Measurements from ENCODE around the gene DOK5. TPM values are rescaled to one million over a fixed set of nuclear protein-coding genes. Genes with fewer than 3 reads are reported as not detected.

DOK5 gene
- total and polyA plus RNA-seq, 2 of the 8 experiments (the other 6 are each of a cell fraction or from before 2014, with no cell fraction given) = 8.9 to 15.0 TPM

- Histone ChIP-seq H2AK5ac (ENCODE audit: low read depth, low read length) (peak overlapping the region; percentile 26; the same call in 1 of the 2 replicates), H3K14ac (ENCODE audit: insufficient read length) (no peak overlapping the region), H4K20me1 (replicated peaks in 1 of 2; ENCODE audit: control insufficient read depth in 1 of 2, insufficient read depth in 2 of 2, low read length in 2 of 2) (no peaks in the 10 kb centered on the region), H2BK120ac (replicated peaks; ENCODE audit: low read depth, low read length) (no peak overlapping the region), H3K4me1 (replicated peaks in 1 of 4; ENCODE audit: control insufficient read depth in 3 of 4, insufficient read depth in 4 of 4, low read length in 3 of 4) (peaks cover 0 to 3% (median 3%) of the 10 kb centered on the region in 4 experiments; a peak in 4 of 7 replicates), H3K27me3 (replicated peaks in 1 of 4; ENCODE audit: control insufficient read depth in 3 of 4, extremely low read depth in 1 of 4, insufficient read depth in 3 of 4, low read length in 3 of 4) (no peaks in the 10 kb centered on the region), H3K4me2 (ENCODE audit: insufficient read depth in 1 of 2, low read depth in 2 of 2, low read length in 2 of 2) (no peak overlapping the region), H3K4me3 (ENCODE audit: extremely low read depth in 1 of 4, insufficient read depth in 2 of 4, low read depth in 3 of 4, low read length in 4 of 4) (no peak overlapping the region), H2BK15ac (ENCODE audit: low read length) (0 out of 2 replicates have a peak overlapping the region, but pooled peaks have one; percentile 74), H4K5ac (ENCODE audit: insufficient read length, low read depth, low read length) (no peak overlapping the region), H3K36me3 (ENCODE audit: control insufficient read depth in 2 of 4, insufficient read depth in 4 of 4, low read length in 3 of 4) (no peaks in the 10 kb centered on the region), H2BK20ac (ENCODE audit: low read length) (no peak overlapping the region), H3K79me2 (ENCODE audit: control insufficient read depth in 1 of 2, insufficient read depth in 2 of 2, low read length in 2 of 2) (no peaks in the 10 kb centered on the region), H4K8ac (ENCODE audit: extremely low read depth, insufficient read depth, low read length) (no peak overlapping the region), H2BK5ac (ENCODE audit: low read depth, low read length) (no peak overlapping the region; the same call in 1 of the 2 replicates), H3K18ac (ENCODE audit: extremely low read depth, low read length) (no peak overlapping the region), H3K27ac (ENCODE audit: low read depth, low read length) (no peak overlapping the region), H3K23me2 (ENCODE audit: low read depth, low read length) (no peaks in the 10 kb centered on the region), H4K91ac (replicated peaks; ENCODE audit: insufficient read length, low read length) (no peak overlapping the region), H2BK12ac (ENCODE audit: low read depth, low read length) (no peak overlapping the region), H2AFZ (ENCODE audit: low read length) (no peak overlapping the region), H3K56ac (replicated peaks; ENCODE audit: insufficient read length, low read depth, low read length) (no peak overlapping the region), H3K4ac (replicated peaks; ENCODE audit: insufficient read length, low read depth, low read length) (no peak overlapping the region), H3K9me3 (ENCODE audit: insufficient read depth in 2 of 2, low read depth in 1 of 2, low read length in 1 of 2) (no peaks in the 10 kb centered on the region; a peak in 1 of 4 replicates), H3K9ac (replicated peaks in 1 of 4; ENCODE audit: extremely low read depth in 1 of 4, low read depth in 3 of 4, low read length in 3 of 4) (no peak overlapping the region), H3K23ac (ENCODE audit: insufficient read length) (no peak overlapping the region), H3K79me1 (ENCODE audit: low read depth, low read length) (no peaks in the 10 kb centered on the region)
- TF ChIP-seq ZNF274 (IDR thresholded peaks at IDR 0.05; ENCODE audit: borderline replicate concordance, extremely low read depth, low read length) (no peak), SUZ12 (IDR thresholded peaks at IDR 0.05; ENCODE audit: low read length) (no peak), MAX (IDR thresholded peaks at IDR 0.05) (no peak), KDM4A (IDR thresholded peaks at IDR 0.05; ENCODE audit: low read depth, low read length, severe bottlenecking) (no peak), SRF (IDR thresholded peaks at IDR 0.05; ENCODE audit: low read depth, low read length) (no peak), JUN (IDR thresholded peaks at IDR 0.05; ENCODE audit: low read depth, low read length) (no peak), PHF8 (conservative IDR thresholded peaks at IDR 0.05; ENCODE audit: low read depth, low read length) (no peak), SAP30 (IDR thresholded peaks at IDR 0.05; ENCODE audit: insufficient read depth, insufficient replicate concordance, low read length) (no peak), TEAD4 (IDR thresholded peaks at IDR 0.05; ENCODE audit: low read depth, low read length) (no peak), SP4 (IDR thresholded peaks at IDR 0.05; ENCODE audit: low read length) (no peak), POU5F1 (IDR thresholded peaks at IDR 0.05; ENCODE audit: low read depth, low read length) (no peak)
- FAIRE-seq = no peak
- WGBS, 2 experiments (ENCODE audit: extremely low coverage in 1 of 2, insufficient coverage in 1 of 2, insufficient read length in 1 of 2, insufficient replicate concordance in 2 of 2, low coverage in 1 of 2, low lambda C conversion rate in 2 of 2, missing lambda C conversion rate in 1 of 2) = 92% methylated on average over 9 of the region's 9 CpGs; no CpG with 5 or more reads in 1 of the 2 experiments
- ChIA-PET POLR2A (ENCODE audit: partially characterized antibody) (no interaction called here), CTCF (ENCODE audit: partially characterized antibody) (interaction anchor here (0.6 kb wide), 1 partner anchor 144 kb away, joined by 3 read pairs; no protein-coding TSS in a partner anchor)
- no peak for DNase-seq (ENCODE audit: low read depth in 1 of 2, low spot score in 2 of 2)
Observed at GRCh38 chr20:54451171-54451570, 24.2 kb upstream of the DOK5 start.
